ENCODE measurements around the gene CD63.

The CD63 gene

DNA sequence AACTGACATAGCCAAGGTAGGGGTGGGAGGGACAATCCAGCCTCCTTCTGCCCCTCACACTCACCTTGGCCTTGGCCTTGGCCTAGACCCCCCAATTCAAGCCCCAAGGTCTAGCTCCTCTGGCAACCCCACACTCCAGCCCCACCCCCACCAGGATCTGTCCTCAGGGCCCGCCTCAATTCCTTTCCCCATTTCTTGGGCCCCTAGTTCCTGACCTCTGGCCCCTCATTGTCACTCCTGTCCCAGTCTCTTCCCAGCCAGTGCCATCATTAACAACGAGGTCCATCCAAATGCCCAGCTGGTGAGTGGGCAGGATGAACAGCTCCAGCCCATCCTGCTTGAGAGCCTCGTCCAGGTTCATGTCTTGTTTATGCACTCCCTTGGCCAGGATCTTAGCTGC lies 7.3 kb upstream of the CD63 start:
- Histone ChIP-seq H3K4me3 (ENCODE audit: insufficient read depth, low read length, poor library complexity, severe bottlenecking) (no peak overlapping the region), H3F3A (ENCODE audit: insufficient read depth) (peaks cover 7% of the 10 kb centered on the region), H3K27me3 (ENCODE audit: low read length) (no peaks in the 10 kb centered on the region), H3K27ac (ENCODE audit: low read depth, low read length) (no peak overlapping the region), H3K9ac (ENCODE audit: low read length) (no peak overlapping the region), H3K9me3 (ENCODE audit: insufficient read depth, low read length) (no peaks in the 10 kb centered on the region), H4K20me1 (ENCODE audit: low read depth, low read length) (no peaks in the 10 kb centered on the region), H3K79me2 (ENCODE audit: insufficient read depth, low read length) (no peaks in the 10 kb centered on the region), H3K36me3 (ENCODE audit: low read length) (no peaks in the 10 kb centered on the region), H2AFZ (ENCODE audit: low read depth, low read length, severe bottlenecking) (no peak overlapping the region), H3K4me2 (ENCODE audit: low read depth, low read length, poor library complexity, severe bottlenecking) (no peak overlapping the region), H3K9me2 (replicated peaks; ENCODE audit: insufficient read depth, low read length) (no peaks in the 10 kb centered on the region)
- TF ChIP-seq, protein P1, sequence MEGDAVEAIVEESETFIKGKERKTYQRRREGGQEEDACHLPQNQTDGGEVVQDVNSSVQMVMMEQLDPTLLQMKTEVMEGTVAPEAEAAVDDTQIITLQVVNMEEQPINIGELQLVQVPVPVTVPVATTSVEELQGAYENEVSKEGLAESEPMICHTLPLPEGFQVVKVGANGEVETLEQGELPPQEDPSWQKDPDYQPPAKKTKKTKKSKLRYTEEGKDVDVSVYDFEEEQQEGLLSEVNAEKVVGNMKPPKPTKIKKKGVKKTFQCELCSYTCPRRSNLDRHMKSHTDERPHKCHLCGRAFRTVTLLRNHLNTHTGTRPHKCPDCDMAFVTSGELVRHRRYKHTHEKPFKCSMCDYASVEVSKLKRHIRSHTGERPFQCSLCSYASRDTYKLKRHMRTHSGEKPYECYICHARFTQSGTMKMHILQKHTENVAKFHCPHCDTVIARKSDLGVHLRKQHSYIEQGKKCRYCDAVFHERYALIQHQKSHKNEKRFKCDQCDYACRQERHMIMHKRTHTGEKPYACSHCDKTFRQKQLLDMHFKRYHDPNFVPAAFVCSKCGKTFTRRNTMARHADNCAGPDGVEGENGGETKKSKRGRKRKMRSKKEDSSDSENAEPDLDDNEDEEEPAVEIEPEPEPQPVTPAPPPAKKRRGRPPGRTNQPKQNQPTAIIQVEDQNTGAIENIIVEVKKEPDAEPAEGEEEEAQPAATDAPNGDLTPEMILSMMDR (IDR thresholded peaks at IDR 0.05; ENCODE audit: insufficient read depth, low read length, poor library complexity, severe bottlenecking) = no peak
- no peak for TF ChIP-seq EZH2phosphoT487 (conservative IDR thresholded peaks at IDR 0.05; ENCODE audit: low read length)

DNA sequence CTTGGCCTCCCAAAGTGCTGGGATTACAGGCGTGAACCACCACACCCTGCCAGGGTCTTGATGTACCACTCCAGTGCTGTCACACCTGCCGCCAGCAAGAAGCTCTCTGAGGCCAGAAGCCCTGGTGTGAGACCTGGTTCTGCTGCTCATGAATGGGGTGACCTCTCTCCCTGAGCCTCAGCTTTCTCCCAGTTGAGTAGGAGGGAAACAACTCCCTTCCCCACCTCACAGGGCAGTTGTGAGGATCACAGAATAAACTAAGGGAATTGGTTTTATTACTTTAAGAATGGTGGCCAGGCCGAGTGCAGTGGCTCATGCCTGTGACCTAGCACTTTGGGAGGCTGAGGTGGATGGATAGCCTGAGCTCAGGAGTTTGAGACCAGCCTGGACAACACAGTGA lies 5.8 kb upstream of the CD63 start:
- Histone ChIP-seq H3K36me3 (ENCODE audit: low read length) (no peaks in the 10 kb centered on the region), H3K79me2 (ENCODE audit: insufficient read depth, low read length) (no peaks in the 10 kb centered on the region)

DNA sequence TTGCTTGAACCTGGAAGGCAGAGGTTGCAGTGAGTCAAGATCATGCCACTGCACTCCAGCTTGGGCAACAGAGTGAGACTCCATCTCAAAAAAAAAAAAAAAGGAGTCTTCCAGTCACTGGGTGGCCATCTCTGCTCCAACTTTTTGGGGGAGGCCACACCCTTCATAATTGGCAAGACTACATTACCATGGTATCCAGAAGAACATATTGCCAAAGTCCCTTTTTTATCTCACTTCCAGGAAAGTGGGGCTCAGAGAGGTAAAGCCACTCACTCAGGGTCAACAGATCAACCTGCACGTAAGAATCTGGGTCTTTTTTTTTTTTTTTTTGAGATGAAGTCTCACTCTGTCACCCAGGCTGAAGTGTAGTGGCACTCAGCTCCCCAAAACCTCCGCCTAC lies 5.0 kb upstream of the CD63 start:
- H3K27ac ChIP-seq (ENCODE audit: low read depth, low read length) = no peak overlapping the region
- TF ChIP-seq, protein P1 (IDR thresholded peaks at IDR 0.05; ENCODE audit: insufficient read depth, low read length, poor library complexity, severe bottlenecking) = no peak
- TF ChIP-seq EZH2phosphoT487 (conservative IDR thresholded peaks at IDR 0.05; ENCODE audit: low read length) = no peak
- no peaks in the 10 kb centered on the region for H3K9me2 ChIP-seq (replicated peaks; ENCODE audit: insufficient read depth, low read length)
- no peaks in the 10 kb centered on the region for H3K79me2 ChIP-seq (ENCODE audit: insufficient read depth, low read length)
- H4K20me1 ChIP-seq (ENCODE audit: low read depth, low read length) = no peaks in the 10 kb centered on the region
- H3K9ac ChIP-seq (ENCODE audit: low read length) = no peak overlapping the region
- no peak overlapping the region for H2AFZ ChIP-seq (ENCODE audit: low read depth, low read length, severe bottlenecking)
- H3K27me3 ChIP-seq (ENCODE audit: low read length) = no peaks in the 10 kb centered on the region
- no peaks in the 10 kb centered on the region for H3K9me3 ChIP-seq (ENCODE audit: insufficient read depth, low read length)
- peaks cover 15% of the 10 kb centered on the region for H3F3A ChIP-seq (ENCODE audit: insufficient read depth)
- no peaks in the 10 kb centered on the region for H3K36me3 ChIP-seq (ENCODE audit: low read length)
- H3K4me3 ChIP-seq (ENCODE audit: insufficient read depth, low read length, poor library complexity, severe bottlenecking) = no peak overlapping the region
- H3K4me2 ChIP-seq (ENCODE audit: low read depth, low read length, poor library complexity, severe bottlenecking) = no peak overlapping the region

More for the DNA sequence above, 5.8 kb upstream of the CD63 start:
- Histone ChIP-seq H3K4me3 (ENCODE audit: insufficient read depth, low read length, poor library complexity, severe bottlenecking) (no peak overlapping the region), H3K27me3 (ENCODE audit: low read length) (no peaks in the 10 kb centered on the region), H3K9me3 (ENCODE audit: insufficient read depth, low read length) (no peaks in the 10 kb centered on the region), H4K20me1 (ENCODE audit: low read depth, low read length) (no peaks in the 10 kb centered on the region), H2AFZ (ENCODE audit: low read depth, low read length, severe bottlenecking) (no peak overlapping the region), H3F3A (ENCODE audit: insufficient read depth) (peaks cover 16% of the 10 kb centered on the region), H3K9ac (ENCODE audit: low read length) (no peak overlapping the region), H3K9me2 (replicated peaks; ENCODE audit: insufficient read depth, low read length) (no peaks in the 10 kb centered on the region), H3K4me2 (ENCODE audit: low read depth, low read length, poor library complexity, severe bottlenecking) (no peak overlapping the region), H3K27ac (ENCODE audit: low read depth, low read length) (no peak overlapping the region)
- TF ChIP-seq EZH2phosphoT487 (conservative IDR thresholded peaks at IDR 0.05; ENCODE audit: low read length) = no peak
- TF ChIP-seq, protein P1 (IDR thresholded peaks at IDR 0.05; ENCODE audit: insufficient read depth, low read length, poor library complexity, severe bottlenecking) = no peak

All from SU-DHL-6 (cell line).